HG03457 (cell line): ENCODE measurements around the gene PACS1.
"Not testable (repeated sequence)": the region's sequence is repeated elsewhere in the genome, so short reads cannot be mapped to it uniquely, and the experiment has no call there.

Experiments
- ATAC-seq: cut with Tn5 transposase; IDR thresholded peaks from one replicate; pipeline ENCODE4 v1.9.1; 2021; ENCODE audit warnings: moderate number of reproducible peaks; ENCODE audit not compliant: unreplicated experiment

PACS1 gene

GRCh38 chr11:66239998-66240780 lies 170.1 kb downstream of the PACS1 start:
- ATAC-seq = no peak

- ATAC-seq = no peak
These were observed 170.7 kb downstream of the PACS1 start for GRCh38 chr11:66240781-66241136.

- ATAC-seq = no peak
These were observed 172.2 kb downstream of the PACS1 start for GRCh38 chr11:66242095-66242765.

GRCh38 chr11:66243782-66244535 lies 173.9 kb downstream of the PACS1 start:
- ATAC-seq = no peak

GRCh38 chr11:66247295-66247694 lies 177.2 kb downstream of the PACS1 start:
- ATAC-seq = no peak

- ATAC-seq = no peak
These were observed 177.7 kb downstream of the PACS1 start for GRCh38 chr11:66247801-66248200.

- ATAC-seq = no peak
These were observed 178.8 kb downstream of the PACS1 start for GRCh38 chr11:66248903-66249302.

- no peak for ATAC-seq
These were observed 181.7 kb downstream of the PACS1 start for GRCh38 chr11:66251809-66252208.

GRCh38 chr11:66253081-66253480 lies 183.0 kb downstream of the PACS1 start:
- not testable (repeated sequence) for ATAC-seq

- ATAC-seq = no peak
These were observed 188.4 kb downstream of the PACS1 start for GRCh38 chr11:66258473-66258893.

- ATAC-seq = no peak
These were observed 189.2 kb downstream of the PACS1 start for GRCh38 chr11:66259225-66259624.

- ATAC-seq = no peak
These were observed 189.9 kb downstream of the PACS1 start for GRCh38 chr11:66259956-66260355.

GRCh38 chr11:66261578-66261977 lies 191.5 kb downstream of the PACS1 start:
- no peak for ATAC-seq

- no peak for ATAC-seq
These were observed 192.1 kb downstream of the PACS1 start for GRCh38 chr11:66262191-66262590.

- ATAC-seq = no peak
These were observed 192.6 kb downstream of the PACS1 start for GRCh38 chr11:66262696-66263095.

- no peak for ATAC-seq
These were observed 193.2 kb downstream of the PACS1 start for GRCh38 chr11:66263231-66263630.

- ATAC-seq = no peak
These were observed 193.7 kb downstream of the PACS1 start for GRCh38 chr11:66263785-66264184.

GRCh38 chr11:66264383-66264782 lies 194.3 kb downstream of the PACS1 start:
- no peak for ATAC-seq

GRCh38 chr11:66264914-66265313 lies 194.8 kb downstream of the PACS1 start:
- ATAC-seq = no peak

- no peak for ATAC-seq
These were observed 195.7 kb downstream of the PACS1 start for GRCh38 chr11:66265531-66266377.
